K562 (cell line): ENCODE measurements around the gene KLRF2. TPM values are rescaled to one million over a fixed set of nuclear protein-coding genes. Genes with fewer than 3 reads are reported as not detected.

Experiments used
- ATAC-seq: fragments of 200-7000 bp; cut with Tn5 transposase; 3 replicates; pipeline ENCODE4 v1.9.1; 2020; ENCODE audit warnings: moderate library complexity
- BruUV-seq: library from RNA; stranded (reverse); fragments of 400-500 nt; replicated peaks from 2 replicates; lab custom pipeline; 2021; lab: Mats Ljungman, UMichigan
- CTCF ChIA-PET: fragments of 300-600 bp; formaldehyde crosslinking; extraction: SDS; loops from one replicate; lab custom pipeline; 2021; ENCODE audit warnings: low intra/inter-chr PET ratio; lab: Yijun Ruan, JAX
- POLR2A ChIA-PET: fragments of 300-600, 350-650 bp; sonication (Branson Sonifier 250); formaldehyde crosslinking; extraction: SDS; loops from one replicate; lab custom pipeline; 2021; ENCODE audit warnings: antibody characterized with exemption, inconsistent platforms; lab: Yijun Ruan, JAX
- DNase-seq, 4 experiments: peaks; one replicate each; pipeline versions ENCODE4 v3.0.0 to v3.0.0-alpha.2; 2011 to 2018; ENCODE audit warnings: low spot score in 3 of 4, mixed read lengths in 3 of 4; ENCODE audit errors: extremely low read depth in 1 of 4
- FAIRE-seq: peaks from 2 replicates; lab custom pipeline; 2011; peaks lifted over from hg19 to GRCh38; lab: Jason Lieb, UNC
- H2AFZ ChIP-seq: 2 replicates; pipeline ENCODE4 v1.6.0; 2011; ENCODE audit warnings: low read depth, low read length, control low read depth, inconsistent platforms
- H3K27ac ChIP-seq: fragments of 200-600 bp; 3 replicates; pipeline ENCODE4 v1.8.0; 2011; ENCODE audit warnings: low read depth, mild to moderate bottlenecking, control low read depth, inconsistent platforms, low read length, moderate library complexity, mixed read lengths; ENCODE audit errors: extremely low read depth
- H3K27me3 ChIP-seq, 2 experiments: fragments of 300-600 bp in 1 of 2; 2 replicates in 1 of 2; 3 replicates in 1 of 2; pipeline versions ENCODE4 v1.6.0 to v1.8.0; 2011; ENCODE audit warnings: inconsistent platforms in 2 of 2, low read length in 2 of 2, mild to moderate bottlenecking in 1 of 2, mixed read lengths in 1 of 2, moderate library complexity in 1 of 2; ENCODE audit not compliant: control insufficient read depth in 2 of 2, insufficient read depth in 2 of 2
- H3K36me3 ChIP-seq: fragments of 300-600 bp; 3 replicates; pipeline ENCODE4 v1.8.0; 2011; ENCODE audit warnings: mild to moderate bottlenecking, low read length, inconsistent platforms; ENCODE audit not compliant: control insufficient read depth, insufficient read depth
- H3K4me1 ChIP-seq, 2 experiments: fragments of 200-600 bp in 1 of 2; replicated peaks in 1 of 2; 2 replicates in 1 of 2; 3 replicates in 1 of 2; pipeline versions ENCODE4 v1.5.1 to v1.8.0; 2011; ENCODE audit warnings: inconsistent platforms in 2 of 2, low read length in 2 of 2, mild to moderate bottlenecking in 1 of 2, mixed read lengths in 1 of 2, moderate library complexity in 1 of 2; ENCODE audit not compliant: control insufficient read depth in 2 of 2, insufficient read depth in 2 of 2
- H3K4me2 ChIP-seq: 2 replicates; pipeline ENCODE4 v1.6.1; 2011; ENCODE audit warnings: low read length, control low read depth, inconsistent platforms, mixed read lengths; ENCODE audit not compliant: insufficient read depth
- H3K4me3 ChIP-seq: fragments of 200-600 bp; sonication (generic), shearing (Covaris generic); 2 replicates; pipeline ENCODE4 v1.5.1; 2016; ENCODE audit warnings: control low read depth, inconsistent platforms
- H3K79me2 ChIP-seq: fragments of 200-600 bp; 3 replicates; pipeline ENCODE4 v1.8.0; 2011; ENCODE audit warnings: low read length, inconsistent platforms; ENCODE audit not compliant: control insufficient read depth, insufficient read depth
- H3K9ac ChIP-seq, 2 experiments: 2 replicates each; pipeline versions ENCODE4 v1.6.0 to v1.6.1; 2011; ENCODE audit warnings: low read depth in 2 of 2, low read length in 2 of 2, control low read depth in 1 of 2, inconsistent platforms in 1 of 2, mild to moderate bottlenecking in 1 of 2, mixed read lengths in 1 of 2; ENCODE audit not compliant: insufficient read depth in 1 of 2
- H3K9me1 ChIP-seq: one replicate; pipeline ENCODE4 v1.6.0; 2011; ENCODE audit warnings: inconsistent platforms, mild to moderate bottlenecking, low read length, moderate library complexity; ENCODE audit not compliant: control insufficient read depth, insufficient read depth
- H3K9me3 ChIP-seq: replicated peaks from 2 replicates; pipeline ENCODE4 v1.5.1; 2011; ENCODE audit warnings: low read depth, low read length, inconsistent platforms; ENCODE audit not compliant: control insufficient read depth, insufficient read depth
- H4K20me1 ChIP-seq: replicated peaks from 2 replicates; pipeline ENCODE4 v1.6.1; 2011; ENCODE audit warnings: low read length, inconsistent platforms, mixed read lengths; ENCODE audit not compliant: control insufficient read depth, insufficient read depth
- BCOR ChIP-seq: fragments of 450-650 bp; IDR thresholded peaks from 2 replicates; pipeline ENCODE4 v1.6.1; 2016
- BMI1 ChIP-seq: fragments of 150-350 bp; IDR thresholded peaks from 2 replicates; pipeline ENCODE4 v1.6.1; 2014; ENCODE audit warnings: low read length
- CHCHD3 ChIP-seq: fragments of 250-450 bp; sonication (Bioruptor Pico); IDR thresholded peaks from 2 replicates; pipeline ENCODE4 v2.1.2; 2022; ENCODE audit warnings: mild to moderate bottlenecking
- EP300 ChIP-seq: IDR thresholded peaks from 2 replicates; pipeline ENCODE4 v1.6.1; 2012; ENCODE audit warnings: low read length, improper control_type of control experiment
- ESRRA ChIP-seq: fragments of 450-650 bp; IDR thresholded peaks from 2 replicates; pipeline ENCODE4 v1.6.1; 2014; ENCODE audit warnings: low read depth, mild to moderate bottlenecking, moderate library complexity, borderline replicate concordance
- HNRNPLL ChIP-seq: fragments of 200-400 bp; formaldehyde crosslinking; IDR thresholded peaks from 2 replicates; pipeline ENCODE4 v1.6.1; 2017; ENCODE audit warnings: low read length, low read depth, mild to moderate bottlenecking; ENCODE audit not compliant: poor library complexity, severe bottlenecking
- MXI1 ChIP-seq: IDR thresholded peaks from 2 replicates; pipeline ENCODE4 v1.6.1; 2011; ENCODE audit warnings: low read depth, mild to moderate bottlenecking, improper control_type of control experiment, low read length
- NBN ChIP-seq: fragments of 450-650 bp; IDR thresholded peaks from 2 replicates; pipeline ENCODE4 v1.6.1; 2016; ENCODE audit warnings: low read depth, mild to moderate bottlenecking
- NR0B1 ChIP-seq: fragments of 450-650 bp; IDR thresholded peaks from one replicate; pipeline ENCODE4 v1.6.1; 2018; ENCODE audit warnings: mild to moderate bottlenecking, moderate library complexity; ENCODE audit not compliant: partially characterized antibody
- PCBP1 ChIP-seq: fragments of 200-400 bp; formaldehyde crosslinking; IDR thresholded peaks from 2 replicates; pipeline ENCODE4 v1.6.1; 2018; ENCODE audit warnings: mild to moderate bottlenecking, low read depth, low read length; ENCODE audit not compliant: poor library complexity, severe bottlenecking
- PHB2 ChIP-seq: fragments of 450-650 bp; IDR thresholded peaks from 2 replicates; pipeline ENCODE4 v1.6.1; 2017; ENCODE audit warnings: low read depth
- RHOXF2B ChIP-seq: fragments of 250-450 bp; sonication (Bioruptor Pico); conservative IDR thresholded peaks from 2 replicates; pipeline ENCODE4 v1.5.1; 2021
- RUNX1 ChIP-seq: sonication (generic); IDR thresholded peaks from 2 replicates; pipeline ENCODE4 v1.6.1; 2016; ENCODE audit warnings: antibody characterized with exemption, low read depth
- SETDB1 ChIP-seq: IDR thresholded peaks from one replicate; pipeline ENCODE4 v1.6.1; 2012; ENCODE audit warnings: low read length, control low read depth, inconsistent platforms
- TARDBP ChIP-seq: fragments of 450-650 bp; IDR thresholded peaks from 2 replicates; pipeline ENCODE4 v1.6.1; 2016
- ZNF3 ChIP-seq: fragments of 250-450 bp; sonication (Bioruptor Pico); IDR thresholded peaks from 2 replicates; pipeline ENCODE4 v1.5.0; 2021; ENCODE audit warnings: mild to moderate bottlenecking, moderate library complexity
- ZNF511 ChIP-seq: sonication (generic); formaldehyde crosslinking; IDR thresholded peaks from 2 replicates; pipeline ENCODE4 v1.8.0; 2022; ENCODE audit warnings: mild to moderate bottlenecking, missing genetic modification reagents
- ZNF583 ChIP-seq: fragments of 250-450 bp; sonication (Bioruptor Pico); IDR thresholded peaks from 2 replicates; pipeline ENCODE4 v1.4.0; 2020
- WGBS: fragments of 100-300 bp; shearing (Covaris generic); methylation state at CpG from one replicate; pipeline ENCODE4 v1.1.6; 2016; ENCODE audit warnings: low coverage, mixed read lengths; ENCODE audit not compliant: insufficient coverage; ENCODE audit errors: missing lambda C conversion rate; 5-methylcytosine and 5-hydroxymethylcytosine counted together
- in situ Hi-C: fragments of 300-500 bp; cut with MboI; formaldehyde crosslinking; loops from 4 replicates; pipeline ENCODE4 v1.15.0; 2018; ENCODE audit warnings: inconsistent platforms, mixed read lengths
- intact Hi-C: fragments of 100-400 bp; cut with micrococcal nuclease; formaldehyde crosslinking; loops from 2 replicates; pipeline ENCODE4 v1.14.2; 2022
- polyA plus RNA-seq, 8 experiments: library from polyadenylated mRNA; depleted of rRNA in 4 of 8; stranded (reverse) in 5 of 8; unstranded in 3 of 8; fragments of >200 nt; fragmentation: Nextera tagmentation in 2 of 8; fragmentation: Illumina TruSeq in 1 of 8; extraction: Ambion mirVana in 2 of 8; extraction: Trizol in 1 of 8; gene quantifications; 2 replicates each; pipeline versions ENCODE4 v1.2.1 to v1.2.3, GENCODE V29; 2011 to 2014; ENCODE audit warnings: inconsistent platforms in 1 of 8, missing spikeins in 1 of 8
- total RNA-seq, 7 experiments: library from RNA; depleted of rRNA in 6 of 7; stranded (reverse); fragments of >200 nt in 6 of 7; fragmentation: Illumina TruSeq in 2 of 7; extraction: Trizol in 2 of 7; gene quantifications; 2 replicates each; pipeline versions ENCODE4 v1.2.1 to v1.2.3, GENCODE V29; 2011 to 2021; ENCODE audit warnings: low replicate concordance in 1 of 7

Gene KLRF2
- total and polyA plus RNA-seq, 9 of the 15 experiments (the other 6 are each of a cell fraction or from before 2014, with no cell fraction given) = not detected

GRCh38 chr12:9872162-9872561 lies 9.1 kb upstream of the KLRF2 start:
- no peak overlapping the region for H3K4me3 ChIP-seq
- 0 out of 2 replicates have a peak overlapping the region, but pooled peaks have one; percentile 27 for H2AFZ ChIP-seq
- no peak overlapping the region for H3K4me2 ChIP-seq
- in situ Hi-C loops = no loop called here
- DNase-seq (no peak), FAIRE-seq (no peak), ATAC-seq (no peak)
- H3K27me3 ChIP-seq = no peaks in the 10 kb centered on the region
- intact Hi-C loops = no loop called here
- BruUV-seq = no TSS peak
- no peak overlapping the region for H3K27ac ChIP-seq
- no peaks in the 10 kb centered on the region for H3K36me3 ChIP-seq
- H3K9ac ChIP-seq = no peak overlapping the region
- ChIA-PET CTCF (no interaction called here), POLR2A (interaction anchor here (1.1 kb wide), 1 partner anchor 32 kb away, joined by 3 read pairs; no protein-coding TSS in a partner anchor)
- WGBS = 77% methylated on average over 2 of the region's 3 CpGs
- no peaks in the 10 kb centered on the region for H4K20me1 ChIP-seq
- H3K4me1 ChIP-seq = no peaks in the 10 kb centered on the region
- TF ChIP-seq CHCHD3 = no peak
- TF ChIP-seq EP300 = no peak
- no peak for TF ChIP-seq PHB2
- TF ChIP-seq BMI1 = no peak
- no peak for TF ChIP-seq ESRRA
- H3K79me2 ChIP-seq = no peaks in the 10 kb centered on the region
- H3K9me3 ChIP-seq = no peaks in the 10 kb centered on the region
- no peaks in the 10 kb centered on the region for H3K9me1 ChIP-seq

DNA sequence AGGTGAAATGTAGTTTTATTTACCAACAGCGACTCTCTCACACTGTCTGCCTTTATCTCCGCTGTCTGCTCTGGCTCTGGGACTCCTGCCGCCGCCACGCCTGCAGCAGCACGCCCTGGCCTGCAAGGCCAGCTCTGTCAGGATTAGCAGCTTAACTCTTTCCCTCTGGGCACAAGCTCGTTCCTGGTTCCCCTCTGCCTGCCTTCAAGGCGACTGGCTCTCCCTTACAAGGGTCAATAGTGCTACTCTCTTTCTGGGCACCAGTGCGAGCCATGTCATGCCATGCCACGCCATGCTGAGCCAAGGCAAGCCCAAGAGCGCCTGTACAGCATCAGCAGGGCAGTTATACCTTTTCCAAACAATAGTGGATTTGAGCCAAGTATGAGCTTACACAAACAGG lies 8.5 kb upstream of the KLRF2 start:
- FAIRE-seq = no peak
- POLR2A ChIA-PET = no interaction called here
- intact Hi-C loops = no loop called here

More for the DNA sequence above, 8.5 kb upstream of the KLRF2 start:
- H3K27me3 ChIP-seq = no peaks in the 10 kb centered on the region
- H2AFZ ChIP-seq = no peak overlapping the region
- WGBS = 44% methylated on average over 11 of the region's 11 CpGs
- TF ChIP-seq NR0B1 = no peak
- no peak for TF ChIP-seq SETDB1
- no peak for TF ChIP-seq RUNX1
- TF ChIP-seq RHOXF2B = no peak
- no peak for TF ChIP-seq CHCHD3
- TF ChIP-seq ZNF3 = no peak
- no peak for TF ChIP-seq MXI1
- TF ChIP-seq PCBP1 = no peak
- TF ChIP-seq ZNF511 (CRISPR knock-in tag) = no peak
- TF ChIP-seq TARDBP = no peak
- TF ChIP-seq HNRNPLL = no peak
- no peak for TF ChIP-seq ZNF583
- no peak for TF ChIP-seq NBN
- TF ChIP-seq BCOR = no peak
- H3K9me1 ChIP-seq = no peaks in the 10 kb centered on the region
- no peak overlapping the region for H3K4me3 ChIP-seq
- H3K79me2 ChIP-seq = no peaks in the 10 kb centered on the region
- CTCF ChIA-PET = no interaction called here
- DNase-seq = no peak
- H3K36me3 ChIP-seq = no peaks in the 10 kb centered on the region
- in situ Hi-C loops = no loop called here
- no peak overlapping the region for H3K4me2 ChIP-seq
- H3K27ac ChIP-seq = no peak overlapping the region
- H4K20me1 ChIP-seq = no peaks in the 10 kb centered on the region
- ATAC-seq = no peak
- H3K4me1 ChIP-seq = no peaks in the 10 kb centered on the region
- H3K9me3 ChIP-seq = no peaks in the 10 kb centered on the region
- no peak overlapping the region for H3K9ac ChIP-seq
- BruUV-seq = no TSS peak
